HG03521 (cell line): ENCODE results near the gene ABCC3.
"Not testable (repeated sequence)": the region's sequence is repeated elsewhere in the genome, so short reads cannot be mapped to it uniquely, and the experiment has no call there.

Experiments used
- ATAC-seq: cut with Tn5 transposase; IDR thresholded peaks from one replicate; pipeline ENCODE4 v1.9.1; 2021; ENCODE audit warnings: mild to moderate bottlenecking, moderate library complexity; ENCODE audit not compliant: unreplicated experiment

ABCC3 gene

GRCh38 chr17:50665838-50666237 is 31.2 kb downstream of the ABCC3 start:
- no peak for ATAC-seq

GRCh38 chr17:50666316-50666715 is 31.6 kb downstream of the ABCC3 start:
- no peak for ATAC-seq

GRCh38 chr17:50667259-50668024 is 32.8 kb downstream of the ABCC3 start:
- ATAC-seq, result no peak

GRCh38 chr17:50668025-50668837 is 33.5 kb downstream of the ABCC3 start:
- ATAC-seq, result no peak

- ATAC-seq, result no peak
Measured at GRCh38 chr17:50668838-50669581, 34.3 kb downstream of the ABCC3 start.

GRCh38 chr17:50672071-50672470 is 37.4 kb downstream of the ABCC3 start:
- ATAC-seq, result no peak

GRCh38 chr17:50672831-50673551 is 38.3 kb downstream of the ABCC3 start:
- no peak for ATAC-seq

GRCh38 chr17:50675190-50675589 is 40.5 kb downstream of the ABCC3 start:
- no peak for ATAC-seq

- no peak for ATAC-seq
Measured at GRCh38 chr17:50675627-50676026, 40.9 kb downstream of the ABCC3 start.

GRCh38 chr17:50676065-50676975 is 41.6 kb downstream of the ABCC3 start:
- ATAC-seq, result no peak

- ATAC-seq, result no peak
Measured at GRCh38 chr17:50677851-50678375, 43.2 kb downstream of the ABCC3 start.

GRCh38 chr17:50679008-50679544 is 44.4 kb downstream of the ABCC3 start:
- no peak for ATAC-seq

- ATAC-seq, result no peak
Measured at GRCh38 chr17:50680126-50680525, 45.4 kb downstream of the ABCC3 start.

GRCh38 chr17:50680543-50681262 is 46.0 kb downstream of the ABCC3 start:
- ATAC-seq, result not testable (repeated sequence)

GRCh38 chr17:50681263-50682200 is 46.9 kb downstream of the ABCC3 start:
- ATAC-seq, result no peak

GRCh38 chr17:50682441-50682840 is 47.8 kb downstream of the ABCC3 start:
- ATAC-seq, result no peak

- no peak for ATAC-seq
Measured at GRCh38 chr17:50682938-50683337, 48.3 kb downstream of the ABCC3 start.
